Inflammatory macrophage treated with lipopolysaccharide for 1 hour (primary cell): ENCODE data around the gene TPRX1.
"Not testable (repeated sequence)": the region's sequence is repeated elsewhere in the genome, so short reads cannot be mapped to it uniquely, and the experiment has no call there.

Source experiments
- DNase-seq, 2 donors: peaks; one replicate each; pipeline ENCODE4 v3.0.0-alpha.2; 2020 to 2022

TPRX1 gene

GRCh38 chr19:47804451-47804850 lies at the start of gene TPRX1:
Gene TPRX1 (minus strand): TSS chr19:47804551. CDS start chr19:47804539, 12 bp downstream.
- DNase-seq = not testable (repeated sequence)

DNA sequence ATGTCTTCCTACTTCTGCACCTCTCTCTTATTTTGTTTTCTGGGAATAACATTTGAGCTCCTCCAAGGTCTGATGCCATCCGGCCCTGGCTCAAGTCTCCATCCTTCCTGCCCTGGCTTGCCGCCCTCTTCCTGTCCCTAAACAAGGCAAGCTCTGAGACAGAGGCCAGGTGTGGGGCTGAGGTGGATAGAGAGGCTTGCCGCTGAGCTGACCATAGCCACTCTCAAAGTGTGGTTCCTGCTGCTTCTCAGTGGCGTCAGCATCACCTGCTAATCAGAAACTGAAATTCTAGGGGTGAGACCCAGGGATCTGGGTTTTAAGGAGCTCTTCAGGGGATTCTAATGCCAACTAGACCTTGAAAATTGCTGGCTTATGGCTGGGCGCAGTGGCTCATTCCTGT lies 48.7 kb upstream of the TPRX1 start:
- DNase-seq = no peak

GRCh38 chr19:47848823-47849473 lies 44.6 kb upstream of the TPRX1 start:
- peak; percentile 21 to 52 for DNase-seq

DNA sequence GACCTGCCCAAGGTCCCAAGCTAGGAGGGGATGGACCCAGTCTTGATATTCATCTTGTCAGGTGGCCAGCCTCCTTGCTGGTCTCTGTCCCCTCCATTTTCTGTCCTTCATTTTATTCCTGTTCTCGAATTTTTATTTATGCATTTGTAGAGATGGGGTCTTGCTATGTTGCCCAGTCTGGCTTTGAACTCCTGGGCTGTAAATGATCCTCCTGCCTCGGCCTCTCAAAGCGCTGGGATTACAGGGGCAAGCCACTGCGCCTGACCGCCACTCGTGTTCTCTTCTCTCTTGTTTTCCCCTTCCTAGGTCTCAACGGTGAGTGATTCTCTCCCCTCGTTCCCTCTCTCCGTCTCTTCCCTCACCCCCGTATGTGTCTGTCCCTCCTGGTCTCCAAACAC lies 44.1 kb upstream of the TPRX1 start:
- DNase-seq = no peak

DNA sequence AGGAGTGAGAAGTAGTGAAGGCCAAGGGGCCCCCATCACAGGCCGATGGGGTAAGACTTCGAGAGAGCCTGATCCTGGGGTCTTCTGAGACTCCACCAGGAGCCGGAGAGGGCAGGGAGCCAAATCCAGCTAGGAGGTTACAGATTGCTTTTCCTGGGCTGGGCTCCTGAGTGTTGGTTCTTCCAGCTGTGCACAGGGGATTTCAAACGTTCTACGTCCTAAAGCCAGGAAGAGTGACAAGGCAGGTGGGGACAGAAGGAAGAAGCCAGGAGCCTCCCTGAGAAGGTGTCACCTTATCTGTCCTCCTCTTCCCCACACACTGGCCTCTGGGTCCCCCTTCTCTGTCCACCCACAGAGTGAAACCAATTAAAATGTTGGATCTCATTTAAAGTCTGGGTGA lies 38.6 kb upstream of the TPRX1 start:
- no peak for DNase-seq

GRCh38 chr19:47839913-47840312 lies 35.6 kb upstream of the TPRX1 start:
- DNase-seq = no peak

- no peak for DNase-seq
These were observed 35.1 kb upstream of the TPRX1 start for GRCh38 chr19:47839411-47839810.

DNA sequence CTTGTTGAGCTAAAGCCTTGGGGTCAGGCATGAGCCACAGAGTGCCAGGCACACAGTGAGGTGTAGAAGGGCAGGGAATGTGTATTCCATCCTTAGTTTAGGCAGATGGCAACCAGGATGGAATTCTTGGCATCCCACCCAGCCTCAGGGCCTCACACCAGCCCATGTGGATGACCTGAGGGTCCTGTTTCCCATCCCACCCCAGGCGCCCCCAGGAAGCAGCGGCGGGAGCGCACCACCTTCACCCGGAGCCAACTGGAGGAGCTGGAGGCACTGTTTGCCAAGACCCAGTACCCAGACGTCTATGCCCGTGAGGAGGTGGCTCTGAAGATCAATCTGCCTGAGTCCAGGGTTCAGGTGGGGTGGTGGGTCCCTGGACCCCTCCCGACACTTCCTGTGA lies 31.7 kb upstream of the TPRX1 start:
- no peak for DNase-seq

GRCh38 chr19:47832723-47833122 lies 28.4 kb upstream of the TPRX1 start:
- no peak for DNase-seq

DNA sequence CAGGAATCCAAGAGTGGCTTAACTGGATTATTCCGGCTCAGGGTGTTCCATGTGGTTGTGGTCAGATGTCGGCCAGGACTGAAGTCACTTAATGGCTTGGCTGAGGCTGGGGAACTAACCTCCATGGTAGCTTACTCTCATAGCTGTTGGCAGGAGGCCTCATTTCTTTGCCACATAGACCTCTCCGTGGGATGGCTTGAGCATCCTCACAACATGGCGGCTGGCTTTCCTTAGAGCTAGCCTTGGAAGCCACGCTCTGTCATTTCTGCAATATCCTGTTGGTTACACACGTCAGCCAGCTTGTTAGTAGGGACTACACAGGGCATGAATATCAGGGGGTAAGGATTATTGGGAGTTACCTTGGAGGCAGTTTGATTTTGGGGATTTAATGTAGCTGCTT lies 22.4 kb upstream of the TPRX1 start:
- DNase-seq = no peak

GRCh38 chr19:47824396-47824795 lies 20.0 kb upstream of the TPRX1 start:
- DNase-seq = no peak

DNA sequence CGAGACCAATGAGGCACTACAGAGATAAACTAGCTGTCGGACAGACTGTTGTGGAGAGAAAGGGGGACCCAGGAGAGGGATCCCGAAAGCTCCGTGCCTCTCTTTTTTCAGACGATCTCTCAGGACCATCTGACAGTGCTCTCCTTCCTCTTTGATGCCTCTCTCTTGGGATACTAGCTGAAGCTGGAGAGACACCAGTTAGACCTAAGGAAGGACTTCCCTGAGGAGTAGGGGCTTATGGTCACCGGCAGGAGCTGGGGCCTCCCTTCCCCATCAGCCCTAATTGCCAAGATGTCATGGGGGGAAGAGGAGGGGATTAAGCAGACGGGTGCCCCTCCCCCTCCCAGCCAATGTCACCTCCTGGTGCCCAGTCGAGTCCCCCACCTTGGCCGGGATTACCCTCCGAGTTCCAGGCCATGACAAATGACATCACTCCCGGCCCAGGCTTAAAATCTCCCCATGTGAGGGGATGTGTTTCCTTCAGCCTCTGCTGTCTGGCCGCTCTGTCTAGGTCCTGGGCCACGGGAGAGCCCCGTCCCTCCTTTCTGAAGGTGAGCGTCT lies 17.2 kb upstream of the TPRX1 start, which contains the start of gene CRX:
CRX (plus strand) TSS at position 478 of the 561 bp plus-strand sequence. CDS start 12,507 bp downstream, outside the sequence.
- DNase-seq = no peak

GRCh38 chr19:47820410-47820809 lies 16.1 kb upstream of the TPRX1 start:
- no peak for DNase-seq

DNA sequence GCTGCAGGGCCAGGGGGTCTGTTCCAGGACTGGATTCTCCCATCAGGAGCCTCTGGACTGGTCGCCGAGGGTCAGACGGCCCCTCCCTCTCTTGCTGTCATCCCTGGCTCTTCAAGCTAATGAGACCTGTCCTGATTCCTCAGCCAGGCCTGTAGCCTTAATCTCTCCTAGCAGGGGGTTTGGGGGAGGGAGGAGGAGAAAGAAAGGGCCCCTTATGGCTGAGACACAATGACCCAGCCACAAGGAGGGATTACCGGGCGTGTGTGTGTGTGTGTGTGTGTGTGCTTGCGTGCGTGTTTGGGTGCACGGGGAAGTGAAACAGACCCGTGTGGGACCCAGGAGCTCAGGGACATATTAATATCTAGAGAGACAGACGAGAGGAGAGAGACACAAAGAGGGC lies 15.5 kb upstream of the TPRX1 start:
- DNase-seq = no peak

- DNase-seq = not testable (repeated sequence)
These were observed 13.9 kb upstream of the TPRX1 start for GRCh38 chr19:47818221-47818620.

GRCh38 chr19:47816270-47816669 lies 11.9 kb upstream of the TPRX1 start:
- not testable (repeated sequence) for DNase-seq

DNA sequence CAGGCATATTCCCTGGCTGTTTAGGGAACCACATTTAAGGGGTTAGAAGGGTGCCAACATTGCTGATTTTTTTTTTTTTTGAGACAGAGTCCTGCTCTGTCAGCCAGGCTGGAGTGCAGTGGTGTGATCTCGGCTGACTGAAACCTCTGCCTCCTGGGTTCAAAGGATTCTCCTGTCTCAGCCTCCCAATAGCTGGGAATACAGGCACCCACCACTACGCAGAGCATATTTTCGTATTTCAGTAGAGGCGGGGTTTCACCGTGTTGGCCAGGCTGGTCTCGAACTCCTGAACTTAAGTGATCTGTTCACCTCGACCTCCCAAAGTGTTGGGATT lies 9.6 kb upstream of the TPRX1 start:
- DNase-seq = no peak

- peak; percentile 16 to 71 for DNase-seq
These were observed 9.1 kb upstream of the TPRX1 start for GRCh38 chr19:47813304-47813994.

GRCh38 chr19:47806435-47806834 lies 2.1 kb upstream of the TPRX1 start:
- no peak for DNase-seq

- no peak for DNase-seq
These were observed 962 bp upstream of the TPRX1 start for GRCh38 chr19:47805313-47805712.

GRCh38 chr19:47803671-47804070 lies 680 bp downstream of the TPRX1 start:
- not testable (repeated sequence) for DNase-seq

GRCh38 chr19:47803148-47803547 lies 1.2 kb downstream of the TPRX1 start:
- DNase-seq = not testable (repeated sequence)

DNA sequence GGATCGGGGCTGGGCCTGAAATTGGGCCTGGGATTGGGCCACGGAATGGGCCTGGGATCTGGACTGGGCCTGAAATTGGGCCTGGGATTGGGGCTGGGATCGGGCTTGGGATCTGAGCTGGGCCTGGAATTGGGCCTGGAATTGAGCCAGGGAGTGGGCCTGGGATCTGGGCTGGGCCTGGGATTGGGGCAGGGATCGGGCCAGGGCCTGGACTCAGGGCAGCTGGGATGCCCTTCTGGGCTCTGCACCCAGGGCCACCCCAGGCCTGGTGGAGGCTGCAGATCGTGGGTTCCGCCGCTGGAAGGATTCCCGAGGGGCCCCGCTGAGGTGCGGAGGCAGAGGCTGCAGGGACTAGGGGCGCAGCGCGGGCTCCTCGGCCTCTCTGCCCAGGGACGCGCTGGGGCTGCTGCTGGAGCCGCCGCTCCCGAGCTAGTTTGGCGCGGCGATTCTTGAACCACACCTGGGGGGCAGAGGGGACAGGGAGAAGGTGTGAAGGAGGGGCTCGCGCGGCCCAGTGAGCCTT lies 1.8 kb downstream of the TPRX1 start:
- DNase-seq = no peak

DNA sequence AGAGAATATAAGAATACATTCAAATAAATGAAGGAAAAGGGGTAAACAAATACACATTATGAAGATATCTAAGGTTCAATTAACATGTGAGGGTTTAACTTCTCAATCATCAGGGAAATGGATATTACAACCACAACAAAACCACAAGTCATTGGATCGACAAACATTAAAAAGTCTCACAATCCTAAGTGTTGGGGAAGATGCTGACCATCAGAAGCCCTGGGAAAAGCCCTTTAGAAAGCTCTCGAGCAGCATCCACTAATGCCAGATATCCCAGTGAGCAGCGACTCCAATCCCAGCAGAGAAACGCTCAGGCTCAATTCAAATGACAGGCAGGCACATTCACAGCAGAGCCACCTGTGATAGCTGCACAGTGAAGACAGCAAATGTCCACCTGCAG lies 3.1 kb downstream of the TPRX1 start:
- DNase-seq = no peak
